HepG2 (cell line): ENCODE data around the gene ZNF700. TPM values are rescaled to one million over a fixed set of nuclear protein-coding genes. Genes with fewer than 3 reads are reported as not detected.
A peak's percentile ranks its signal among the peaks of the same experiment; 100 is the strongest.

Experiments
- HDAC6 ChIP-seq: fragments of 200-600 bp; sonication (generic); IDR thresholded peaks from 2 replicates; pipeline ENCODE4 v1.7.0; 2017; ENCODE audit warnings: mild to moderate bottlenecking, antibody characterized with exemption, low read length, low read depth
- HMGXB3 ChIP-seq: sonication (generic); formaldehyde crosslinking; IDR thresholded peaks from 2 replicates; pipeline ENCODE4 v1.4.0; 2020; ENCODE audit warnings: missing genetic modification reagents, borderline replicate concordance
- HNRNPH1 ChIP-seq: fragments of 200-400 bp; formaldehyde crosslinking; optimal IDR thresholded peaks from 2 replicates; pipeline ENCODE3; 2017; ENCODE audit warnings: mild to moderate bottlenecking, low read depth, low read length
- JUN ChIP-seq: sonication (generic); formaldehyde crosslinking; IDR thresholded peaks from 2 replicates; pipeline ENCODE4 v1.4.0; 2020; ENCODE audit warnings: mild to moderate bottlenecking, missing genetic modification reagents
- MLLT10 ChIP-seq: sonication (generic); formaldehyde crosslinking; IDR thresholded peaks from 2 replicates; pipeline ENCODE4 v1.4.0; 2020; ENCODE audit warnings: missing genetic modification reagents
- NAIF1 ChIP-seq: sonication (generic); formaldehyde crosslinking; IDR thresholded peaks from 2 replicates; pipeline ENCODE4 v1.5.0; 2020; ENCODE audit warnings: mild to moderate bottlenecking, missing genetic modification reagents, borderline replicate concordance
- PLSCR1 ChIP-seq: sonication (generic); formaldehyde crosslinking; IDR thresholded peaks from 2 replicates; pipeline ENCODE4 v1.5.0; 2020; ENCODE audit warnings: missing genetic modification reagents, mild to moderate bottlenecking, borderline replicate concordance
- SATB2 ChIP-seq: sonication (generic); formaldehyde crosslinking; IDR thresholded peaks from 2 replicates; pipeline ENCODE4 v1.5.0; 2020; ENCODE audit warnings: missing genetic modification reagents
- SNAPC4 ChIP-seq: sonication (generic); formaldehyde crosslinking; IDR thresholded peaks from 2 replicates; pipeline ENCODE4 v1.4.0; 2020; ENCODE audit warnings: mild to moderate bottlenecking, missing genetic modification reagents
- TFE3 ChIP-seq: IDR thresholded peaks from 2 replicates; pipeline ENCODE4 v1.6.1; 2016
- ZFP1 ChIP-seq: IDR thresholded peaks from 2 replicates; pipeline ENCODE4 v1.6.1; 2016
- ZNF382 ChIP-seq: sonication (generic); formaldehyde crosslinking; IDR thresholded peaks from 2 replicates; pipeline ENCODE4 v1.5.0; 2020; ENCODE audit warnings: missing genetic modification reagents, mild to moderate bottlenecking, borderline replicate concordance
- ZNF512 ChIP-seq: sonication (generic); formaldehyde crosslinking; IDR thresholded peaks from 2 replicates; pipeline ENCODE4 v1.4.0; 2020; ENCODE audit warnings: mild to moderate bottlenecking, missing genetic modification reagents
- ZNF749 ChIP-seq: sonication (generic); formaldehyde crosslinking; IDR thresholded peaks from 2 replicates; pipeline ENCODE4 v1.8.0; 2022; ENCODE audit warnings: mild to moderate bottlenecking, missing genetic modification reagents, moderate library complexity, borderline replicate concordance
- polyA plus RNA-seq, 8 experiments: library from polyadenylated mRNA; depleted of rRNA in 3 of 8; stranded (reverse) in 7 of 8; unstranded in 1 of 8; fragments of >200 nt; fragmentation: Illumina TruSeq in 4 of 8; extraction: Trizol in 4 of 8; gene quantifications; 2 replicates each; pipeline versions ENCODE4 v1.2.1 to v1.2.3, GENCODE V29; 2011 to 2016; ENCODE audit warnings: low read depth in 4 of 8, missing spikeins in 1 of 8, mixed read lengths in 1 of 8; ENCODE audit not compliant: insufficient read depth in 1 of 8
- total RNA-seq, 5 experiments: library from RNA; depleted of rRNA; stranded (reverse); fragments of >200 nt; fragmentation: Illumina TruSeq; extraction: Trizol; gene quantifications; 2 replicates each; pipeline ENCODE4 v1.2.3, GENCODE V29; 2016; ENCODE audit warnings: low read depth in 1 of 5

ZNF700 gene
- total and polyA plus RNA-seq, 2 of the 13 experiments (the other 11 are each of a cell fraction or from before 2014, with no cell fraction given): 6.0 to 12.8 TPM

GRCh38 chr19:11887611-11888531, 37.0 kb upstream of the ZNF700 start, which contains the start of gene ZNF69 (continued):
- no peak for TF ChIP-seq HNRNPH1
- TF ChIP-seq ZFP1 (CRISPR knock-in tag): no peak
- TF ChIP-seq SNAPC4 (CRISPR knock-in tag): no peak
- TF ChIP-seq NAIF1 (CRISPR knock-in tag): peak; percentile 85
- no peak for TF ChIP-seq MLLT10 (CRISPR knock-in tag)
- TF ChIP-seq ZNF382 (CRISPR knock-in tag): no peak
- 0 out of 2 replicates have a peak, but pooled peaks have one; percentile 22 for TF ChIP-seq ZNF512 (CRISPR knock-in tag)
- TF ChIP-seq SATB2 (CRISPR knock-in tag): no peak
- no peak for TF ChIP-seq HDAC6
- no peak for TF ChIP-seq JUN (CRISPR knock-in tag)
- TF ChIP-seq TFE3 (CRISPR knock-in tag): peak; percentile 59
- TF ChIP-seq ZNF749 (CRISPR knock-in tag): peak; percentile 92
- TF ChIP-seq HMGXB3 (CRISPR knock-in tag): no peak; the same call in 1 of the 2 replicates
- no peak for TF ChIP-seq PLSCR1 (CRISPR knock-in tag)
